Osteoblast (primary cell): ENCODE results near the gene TSPAN13. TPM values are rescaled to one million over a fixed set of nuclear protein-coding genes. Genes with fewer than 3 reads are reported as not detected.

Source experiments
- DNase-seq: peaks from one replicate; pipeline ENCODE4 v3.0.0; 2011; ENCODE audit warnings: low spot score, mixed read lengths; ENCODE audit not compliant: insufficient read length; ENCODE audit errors: missing footprints
- H2AFZ ChIP-seq: 2 replicates; pipeline ENCODE4 v1.6.0; 2011; ENCODE audit warnings: mild to moderate bottlenecking, low read length
- H3K27ac ChIP-seq: 2 replicates; pipeline ENCODE4 v1.5.1; 2011; ENCODE audit warnings: mild to moderate bottlenecking, low read depth, low read length, moderate library complexity
- H3K27me3 ChIP-seq: 2 replicates; pipeline ENCODE4 v1.6.0; 2012; ENCODE audit warnings: mild to moderate bottlenecking, control low read depth, inconsistent platforms, low read length, moderate library complexity; ENCODE audit not compliant: insufficient read depth
- H3K36me3 ChIP-seq: 2 replicates; pipeline ENCODE4 v1.5.1; 2011; ENCODE audit warnings: mild to moderate bottlenecking, low read length, control low read depth, moderate library complexity; ENCODE audit not compliant: insufficient read depth
- H3K4me1 ChIP-seq: 2 replicates; pipeline ENCODE4 v1.5.1; 2011; ENCODE audit warnings: mild to moderate bottlenecking, low read length, control low read depth, moderate library complexity; ENCODE audit not compliant: insufficient read depth
- H3K4me2 ChIP-seq: 2 replicates; pipeline ENCODE4 v1.6.0; 2011; ENCODE audit warnings: mild to moderate bottlenecking, low read length; ENCODE audit not compliant: insufficient read depth
- H3K4me3 ChIP-seq: fragments of 200-600 bp; sonication (generic); 3 replicates; pipeline ENCODE4 v1.5.1; 2012; ENCODE audit warnings: mild to moderate bottlenecking, low read length, inconsistent platforms; ENCODE audit not compliant: insufficient read depth
- H3K79me2 ChIP-seq: 2 replicates; pipeline ENCODE4 v1.6.0; 2012; ENCODE audit warnings: mild to moderate bottlenecking, low read length, control low read depth, inconsistent platforms; ENCODE audit not compliant: insufficient read depth
- H3K9me3 ChIP-seq: 2 replicates; pipeline ENCODE4 v1.5.1; 2011; ENCODE audit warnings: low read depth, low read length, control low read depth
- H4K20me1 ChIP-seq: 2 replicates; pipeline ENCODE4 v1.6.0; 2012; ENCODE audit warnings: mild to moderate bottlenecking, low read length, control low read depth; ENCODE audit not compliant: insufficient read depth
- CTCF ChIP-seq: IDR thresholded peaks from 2 replicates; pipeline ENCODE4 v1.5.1; 2011; ENCODE audit warnings: mild to moderate bottlenecking, low read depth, low read length, moderate library complexity; ENCODE audit errors: extremely low read depth
- total RNA-seq: library from RNA; depleted of rRNA; stranded (reverse); fragments of >200 nt; gene quantifications from 2 replicates; pipeline ENCODE4 v1.2.3, GENCODE V29; 2012

TSPAN13 gene
- total RNA-seq, 1 donor: 1.8 TPM

GRCh38 chr7:16804674-16805439, 51.3 kb downstream of the TSPAN13 start, which contains the start of gene AGR2:
Gene AGR2 (minus strand): TSS chr7:16804999. CDS start chr7:16801796, 3,203 bp downstream.
- Histone ChIP-seq H3K4me1 (no peaks in the 10 kb centered on the region), H4K20me1 (no peaks in the 10 kb centered on the region), H3K27ac (no peak within 1 kb of the TSS), H3K4me3 (no peak within 1 kb of the TSS), H3K79me2 (no peaks in the 10 kb centered on the region), H2AFZ (no peak within 1 kb of the TSS), H3K27me3 (no peaks in the 10 kb centered on the region), H3K4me2 (no peak within 1 kb of the TSS), H3K9me3 (no peaks in the 10 kb centered on the region), H3K36me3 (no peaks in the 10 kb centered on the region)
- TF ChIP-seq CTCF: no peak
- no peak for DNase-seq

GRCh38 chr7:16805441-16805840, 51.9 kb downstream of the TSPAN13 start:
- TF ChIP-seq CTCF: no peak
- H3K9me3 ChIP-seq: no peaks in the 10 kb centered on the region
- no peaks in the 10 kb centered on the region for H3K79me2 ChIP-seq
- H3K27me3 ChIP-seq: no peaks in the 10 kb centered on the region
- no peak for DNase-seq
- no peaks in the 10 kb centered on the region for H3K4me1 ChIP-seq
- H3K36me3 ChIP-seq: no peaks in the 10 kb centered on the region
- H3K27ac ChIP-seq: no peak overlapping the region
- H2AFZ ChIP-seq: no peak overlapping the region
- H3K4me2 ChIP-seq: no peak overlapping the region
- no peaks in the 10 kb centered on the region for H4K20me1 ChIP-seq
- no peak overlapping the region for H3K4me3 ChIP-seq

- Histone ChIP-seq H3K4me1 (peaks cover 17% of the 10 kb centered on the region), H3K4me3 (no peak overlapping the region), H3K27me3 (no peaks in the 10 kb centered on the region), H3K79me2 (no peaks in the 10 kb centered on the region), H3K27ac (no peak overlapping the region), H3K9me3 (no peaks in the 10 kb centered on the region), H4K20me1 (no peaks in the 10 kb centered on the region), H3K4me2 (no peak overlapping the region), H3K36me3 (no peaks in the 10 kb centered on the region), H2AFZ (no peak overlapping the region)
- TF ChIP-seq CTCF: no peak
- DNase-seq: no peak
Measured at GRCh38 chr7:16810112-16810511, 56.6 kb downstream of the TSPAN13 start.

GRCh38 chr7:16810573-16810972, 57.0 kb downstream of the TSPAN13 start:
- Histone ChIP-seq H3K4me3 (no peak overlapping the region), H2AFZ (no peak overlapping the region), H3K4me1 (peaks cover 17% of the 10 kb centered on the region), H3K27me3 (no peaks in the 10 kb centered on the region), H3K79me2 (no peaks in the 10 kb centered on the region), H3K36me3 (no peaks in the 10 kb centered on the region), H3K27ac (no peak overlapping the region), H3K9me3 (no peaks in the 10 kb centered on the region), H4K20me1 (no peaks in the 10 kb centered on the region), H3K4me2 (no peak overlapping the region)
- no peak for DNase-seq
- no peak for TF ChIP-seq CTCF
